Nephron progenitor cell (in vitro differentiated cells): ENCODE data around the gene CD96.
A peak's percentile ranks its signal among the peaks of the same experiment; 100 is the strongest.

ENCODE experiments used
- DNase-seq: peaks from one replicate; pipeline ENCODE4 v3.0.0; 2021
- H3K27ac Mint-ChIP-seq: 2 replicates; pipeline ENCODE4 v1.8.0; 2021; ENCODE audit warnings: mild to moderate bottlenecking, moderate library complexity, mixed read lengths
- H3K27me3 Mint-ChIP-seq: 2 replicates; pipeline ENCODE4 v1.8.0; 2021; ENCODE audit warnings: mild to moderate bottlenecking, low read depth, mixed read lengths; ENCODE audit not compliant: poor library complexity
- H3K36me3 Mint-ChIP-seq: 2 replicates; pipeline ENCODE4 v1.8.0; 2021; ENCODE audit warnings: low read depth, mixed read lengths
- H3K4me1 Mint-ChIP-seq: 2 replicates; pipeline ENCODE4 v1.8.0; 2021; ENCODE audit warnings: mixed read lengths
- H3K4me3 Mint-ChIP-seq: 2 replicates; pipeline ENCODE4 v1.8.0; 2021; ENCODE audit warnings: mild to moderate bottlenecking, moderate library complexity, mixed read lengths
- H3K9me3 Mint-ChIP-seq: 2 replicates; pipeline ENCODE4 v1.8.0; 2021; ENCODE audit warnings: mild to moderate bottlenecking, moderate library complexity, mixed read lengths
- TF ChIP-seq, protein P1 (sequence below): fragments of 200-600 bp; sonication (generic); IDR thresholded peaks from 2 replicates; pipeline ENCODE4 v1.5.0; 2021; ENCODE audit warnings: antibody characterized with exemption

The CD96 gene

DNA sequence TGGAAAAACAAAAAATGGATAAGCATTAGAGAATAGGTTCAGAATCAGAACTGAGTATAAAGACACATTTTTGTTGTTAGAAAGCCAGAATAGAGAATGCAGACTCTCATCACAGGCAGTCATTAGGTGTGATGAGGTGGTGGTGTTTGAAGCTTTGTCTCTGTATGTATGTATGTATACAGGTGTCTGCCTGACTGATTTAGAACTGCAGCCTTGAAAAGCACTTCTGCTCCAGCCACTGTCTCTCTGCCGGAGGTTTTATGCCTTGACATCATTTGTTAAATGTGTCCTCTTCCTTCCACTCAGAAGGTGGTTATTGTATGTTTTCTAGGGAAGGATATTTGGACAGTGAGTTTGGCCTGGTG, 133.8 kb downstream of the CD96 start:
- peak overlapping the region; percentile 97 for H3K4me3 Mint-ChIP-seq
- H3K27me3 Mint-ChIP-seq: peaks cover 2% of the 10 kb centered on the region
- H3K27ac Mint-ChIP-seq: no peak overlapping the region
- H3K9me3 Mint-ChIP-seq: no peaks in the 10 kb centered on the region
- TF ChIP-seq, protein P1, sequence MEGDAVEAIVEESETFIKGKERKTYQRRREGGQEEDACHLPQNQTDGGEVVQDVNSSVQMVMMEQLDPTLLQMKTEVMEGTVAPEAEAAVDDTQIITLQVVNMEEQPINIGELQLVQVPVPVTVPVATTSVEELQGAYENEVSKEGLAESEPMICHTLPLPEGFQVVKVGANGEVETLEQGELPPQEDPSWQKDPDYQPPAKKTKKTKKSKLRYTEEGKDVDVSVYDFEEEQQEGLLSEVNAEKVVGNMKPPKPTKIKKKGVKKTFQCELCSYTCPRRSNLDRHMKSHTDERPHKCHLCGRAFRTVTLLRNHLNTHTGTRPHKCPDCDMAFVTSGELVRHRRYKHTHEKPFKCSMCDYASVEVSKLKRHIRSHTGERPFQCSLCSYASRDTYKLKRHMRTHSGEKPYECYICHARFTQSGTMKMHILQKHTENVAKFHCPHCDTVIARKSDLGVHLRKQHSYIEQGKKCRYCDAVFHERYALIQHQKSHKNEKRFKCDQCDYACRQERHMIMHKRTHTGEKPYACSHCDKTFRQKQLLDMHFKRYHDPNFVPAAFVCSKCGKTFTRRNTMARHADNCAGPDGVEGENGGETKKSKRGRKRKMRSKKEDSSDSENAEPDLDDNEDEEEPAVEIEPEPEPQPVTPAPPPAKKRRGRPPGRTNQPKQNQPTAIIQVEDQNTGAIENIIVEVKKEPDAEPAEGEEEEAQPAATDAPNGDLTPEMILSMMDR: no peak
- DNase-seq: no peak
- H3K36me3 Mint-ChIP-seq: no peaks in the 10 kb centered on the region
- H3K4me1 Mint-ChIP-seq: peaks cover 56% of the 10 kb centered on the region

DNA sequence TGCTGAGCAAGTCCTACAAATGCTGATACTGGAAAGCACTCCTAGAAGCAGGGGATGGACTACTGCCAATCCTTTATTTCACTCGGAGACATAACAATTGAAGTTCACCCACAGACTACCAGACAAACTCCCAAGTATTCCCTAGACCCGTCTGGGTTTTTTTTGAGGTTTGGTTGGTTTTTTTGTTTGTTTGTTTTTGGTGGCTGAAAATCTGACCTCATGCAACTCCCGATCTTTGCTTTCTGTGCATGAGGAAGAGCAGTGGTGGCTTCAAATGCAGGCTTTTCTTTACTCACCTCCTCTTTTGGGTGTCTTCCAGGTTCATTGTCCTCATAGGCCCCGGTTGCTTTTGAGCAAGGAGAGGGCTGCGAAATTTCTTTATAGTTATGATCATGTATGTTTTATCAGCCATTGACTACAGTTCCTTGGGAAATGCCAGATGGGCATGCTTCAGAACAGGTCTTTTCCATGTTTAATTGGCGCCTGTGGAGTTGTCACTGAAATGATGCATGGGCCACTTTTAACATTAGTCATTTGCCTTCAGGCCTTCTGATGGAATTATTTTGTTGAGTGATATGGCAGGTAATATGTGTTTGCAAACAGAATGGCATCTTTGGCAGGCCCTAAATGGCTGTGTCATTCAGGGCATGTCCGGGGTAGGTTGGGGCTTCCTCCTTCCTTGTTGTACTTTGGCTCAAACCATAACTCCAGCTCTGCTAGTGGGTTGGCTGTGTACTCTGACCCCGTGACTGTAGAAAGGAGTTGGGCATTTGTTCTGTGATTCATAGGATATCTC, 134.4 kb downstream of the CD96 start:
- peak overlapping the region; percentile 97 for H3K4me3 Mint-ChIP-seq
- peaks cover 2% of the 10 kb centered on the region for H3K27me3 Mint-ChIP-seq
- H3K9me3 Mint-ChIP-seq: no peaks in the 10 kb centered on the region
- no peak for DNase-seq
- no peak overlapping the region for H3K27ac Mint-ChIP-seq
- TF ChIP-seq, protein P1: no peak
- H3K36me3 Mint-ChIP-seq: no peaks in the 10 kb centered on the region
- peaks cover 56% of the 10 kb centered on the region for H3K4me1 Mint-ChIP-seq

DNA sequence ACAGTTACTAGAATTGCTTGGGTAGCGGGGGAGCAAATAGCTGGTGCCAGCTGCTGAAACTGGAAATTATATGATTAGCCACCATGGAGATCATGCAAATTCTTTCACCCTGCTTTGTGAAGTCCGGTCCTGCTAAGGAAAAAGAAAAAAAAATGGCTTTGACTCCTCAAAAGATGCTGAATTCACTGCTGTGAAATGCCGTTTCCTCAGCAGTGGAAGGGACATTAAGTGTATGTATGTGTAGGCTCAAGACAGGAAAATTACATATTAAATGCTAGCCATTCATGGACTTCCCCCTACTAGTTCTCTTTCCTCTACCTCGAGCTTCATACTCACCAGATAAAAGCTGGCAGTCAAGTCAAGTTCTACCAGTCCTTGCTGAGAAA, 135.0 kb downstream of the CD96 start:
- Mint-ChIP-seq H3K27ac (no peak overlapping the region), H3K27me3 (peaks cover 2% of the 10 kb centered on the region), H3K4me3 (peak overlapping the region; percentile 97), H3K36me3 (no peaks in the 10 kb centered on the region), H3K9me3 (no peaks in the 10 kb centered on the region), H3K4me1 (peaks cover 56% of the 10 kb centered on the region)
- TF ChIP-seq, protein P1: no peak
- no peak for DNase-seq

DNA sequence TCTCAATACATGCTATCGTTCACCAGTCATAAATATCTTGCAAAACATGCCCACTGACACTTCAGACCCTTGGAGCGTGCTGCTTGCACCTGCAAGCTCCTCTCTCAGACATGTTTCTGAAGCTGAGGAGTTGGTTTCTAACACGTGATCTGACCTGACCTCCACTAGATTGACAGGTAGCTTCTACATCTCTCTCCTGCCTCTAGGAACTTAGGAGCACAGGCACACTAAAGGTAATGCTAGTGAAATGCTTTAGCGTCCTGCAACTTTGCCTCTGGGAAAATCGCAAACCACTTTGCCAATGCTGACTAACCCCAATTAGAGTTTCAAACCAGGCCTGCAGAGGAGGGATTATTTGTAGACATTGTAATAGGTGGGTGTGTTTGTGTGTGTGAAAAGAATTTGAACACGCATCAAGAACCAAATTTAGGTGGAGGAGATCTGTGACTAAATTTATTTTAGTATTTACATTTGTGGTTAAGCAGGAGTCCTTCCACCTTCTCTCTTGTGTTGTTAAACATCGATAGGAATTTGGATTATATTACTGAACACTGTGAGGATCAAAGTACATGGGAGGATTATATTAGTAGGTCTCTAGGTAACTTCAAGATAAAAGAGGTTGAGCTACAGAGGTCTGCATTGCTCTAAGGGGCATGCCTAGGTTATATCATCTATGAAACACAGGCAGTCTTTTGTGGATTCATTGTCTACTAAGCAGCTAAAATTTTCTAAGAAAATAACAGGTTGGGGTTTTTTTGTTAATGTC, 139.8 kb downstream of the CD96 start:
- Mint-ChIP-seq H3K27ac (no peak overlapping the region), H3K4me1 (peaks cover 29% of the 10 kb centered on the region), H3K9me3 (peaks cover 5% of the 10 kb centered on the region)

DNA sequence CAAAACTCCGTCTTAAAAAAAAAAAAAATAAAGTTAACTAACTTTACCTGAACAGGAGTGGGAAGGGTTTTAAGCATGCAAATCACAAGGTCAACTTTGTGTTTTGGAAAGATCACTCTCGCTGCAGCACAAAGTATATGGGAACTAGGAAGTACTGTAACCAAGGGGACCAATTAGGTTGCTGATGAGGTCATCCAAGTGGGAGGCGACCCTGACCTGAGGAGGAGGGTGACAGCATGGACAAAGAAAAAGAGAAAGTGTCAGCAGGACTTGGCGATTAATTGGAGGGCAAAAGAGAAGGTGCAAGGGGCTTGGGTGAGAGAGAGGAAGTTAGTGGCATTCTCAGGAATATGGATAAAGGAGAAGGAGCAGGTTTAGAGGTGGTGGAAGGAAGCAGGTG, 142.6 kb downstream of the CD96 start:
- no peak overlapping the region for H3K27ac Mint-ChIP-seq
- H3K4me3 Mint-ChIP-seq: no peak overlapping the region
- peaks cover 4% of the 10 kb centered on the region for H3K36me3 Mint-ChIP-seq
- H3K9me3 Mint-ChIP-seq: peaks cover 5% of the 10 kb centered on the region
- no peak for DNase-seq
- no peaks in the 10 kb centered on the region for H3K27me3 Mint-ChIP-seq
- TF ChIP-seq, protein P1: no peak
- peaks cover 30% of the 10 kb centered on the region for H3K4me1 Mint-ChIP-seq

More for the DNA sequence above, 139.8 kb downstream of the CD96 start:
- no peak for DNase-seq
- Mint-ChIP-seq H3K4me3 (no peak overlapping the region), H3K36me3 (peaks cover 4% of the 10 kb centered on the region), H3K27me3 (no peaks in the 10 kb centered on the region)
- TF ChIP-seq, protein P1: no peak
